ENCODE results near the gene ADAM12. TPM values are rescaled to one million over a fixed set of nuclear protein-coding genes. Genes with fewer than 3 reads are reported as not detected.

The ADAM12 gene
- total RNA-seq, 4 donors from 2014 or later: under 0.01 to 60.8 (median 0.64) TPM; not detected in 1

- Histone ChIP-seq H3K27ac (no peak overlapping the region), H3K4me1 (no peaks in the 10 kb centered on the region)
- intact Hi-C loops (cut with DNase I; ENCODE audit: low total_unique reads): no loop called here
These were observed 123.9 kb downstream of the ADAM12 start for GRCh38 chr10:126264102-126265018.

GRCh38 chr10:126263006-126263676, 125.1 kb downstream of the ADAM12 start:
- no peaks in the 10 kb centered on the region for H3K36me3 ChIP-seq
- H3K27me3 ChIP-seq: peaks cover 0 to 4% of the 10 kb centered on the region in 2 donors
- intact Hi-C loops (cut with DNase I; ENCODE audit: low total_unique reads): no loop called here
- H3K4me3 ChIP-seq: no peak overlapping the region
- no peak for TF ChIP-seq CTCF (IDR thresholded peaks at IDR 0.05)
- TF ChIP-seq POLR2A (IDR thresholded peaks at IDR 0.05): no peak
- H3K27ac ChIP-seq: no peak overlapping the region
- no peak for DNase-seq
- H3K9me3 ChIP-seq: no peaks in the 10 kb centered on the region
- H3K4me1 ChIP-seq: no peaks in the 10 kb centered on the region

More at GRCh38 chr10:126264102-126265018, 123.9 kb downstream of the ADAM12 start:
- Histone ChIP-seq H3K9me3 (no peaks in the 10 kb centered on the region), H3K4me3 (no peak overlapping the region), H3K36me3 (no peaks in the 10 kb centered on the region), H3K27me3 (peaks cover 0 to 4% of the 10 kb centered on the region in 2 donors)
- no peak for DNase-seq
- no peak for TF ChIP-seq POLR2A (IDR thresholded peaks at IDR 0.05)
- TF ChIP-seq CTCF (IDR thresholded peaks at IDR 0.05): no peak

- Histone ChIP-seq H3K27me3 (peaks cover 0 to 4% of the 10 kb centered on the region in 2 donors), H3K27ac (no peak overlapping the region), H3K9me3 (no peaks in the 10 kb centered on the region), H3K4me1 (no peaks in the 10 kb centered on the region), H3K4me3 (no peak overlapping the region), H3K36me3 (no peaks in the 10 kb centered on the region)
- intact Hi-C loops (cut with DNase I; ENCODE audit: low total_unique reads): no loop called here
- no peak for DNase-seq
- TF ChIP-seq CTCF (IDR thresholded peaks at IDR 0.05) (no peak), POLR2A (IDR thresholded peaks at IDR 0.05) (no peak)
These were observed 125.9 kb downstream of the ADAM12 start for GRCh38 chr10:126262233-126262838.

- Histone ChIP-seq H3K9me3 (no peaks in the 10 kb centered on the region), H3K36me3 (no peaks in the 10 kb centered on the region), H3K27ac (no peak overlapping the region), H3K4me3 (no peak overlapping the region), H3K27me3 (peaks cover 0 to 4% of the 10 kb centered on the region in 2 donors), H3K4me1 (no peaks in the 10 kb centered on the region)
- no peak for TF ChIP-seq POLR2A (IDR thresholded peaks at IDR 0.05)
- TF ChIP-seq CTCF (IDR thresholded peaks at IDR 0.05): no peak
- intact Hi-C loops (cut with DNase I; ENCODE audit: low total_unique reads): no loop called here
- DNase-seq: no peak
These were observed 128.4 kb downstream of the ADAM12 start for GRCh38 chr10:126259760-126260479.

Data from uterus (tissue), 4 donors.